Breast epithelium (tissue), 3 donors: Measurements from ENCODE around the gene APBA1.

Experiments
- POLR2A ChIP-seq: fragments of 450-650 bp; IDR thresholded peaks from one replicate; pipeline ENCODE4 v1.6.1; 2016; ENCODE audit warnings: antibody characterized with exemption, mild to moderate bottlenecking, moderate library complexity
- TF ChIP-seq, protein P1 (sequence below), 3 donors: fragments of 450-650 bp; IDR thresholded peaks; one replicate each; pipeline ENCODE4 v1.5.1; 2016 to 2017; ENCODE audit warnings: antibody characterized with exemption in 3 of 3, mild to moderate bottlenecking in 3 of 3, moderate library complexity in 3 of 3

DNA sequence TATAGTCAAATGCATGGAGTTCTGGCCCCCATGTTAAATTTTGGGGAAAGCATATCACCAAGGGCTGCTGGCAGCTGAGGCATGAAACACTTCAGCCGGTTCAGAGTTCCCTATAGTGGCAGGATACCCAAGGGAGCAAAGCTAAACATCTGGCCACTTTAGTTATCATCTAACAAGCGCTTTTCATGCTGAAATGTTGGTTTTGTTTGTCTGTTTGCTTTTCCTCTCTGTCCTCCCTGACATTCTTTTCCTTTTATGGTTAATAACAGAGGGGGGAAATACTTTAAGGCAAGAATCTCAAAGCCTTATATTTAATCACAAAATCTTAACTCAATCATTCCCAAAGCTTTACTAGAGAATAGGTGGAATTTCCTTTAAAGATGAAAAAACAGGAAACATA lies 11.9 kb downstream of the APBA1 start:
- TF ChIP-seq, protein P1, sequence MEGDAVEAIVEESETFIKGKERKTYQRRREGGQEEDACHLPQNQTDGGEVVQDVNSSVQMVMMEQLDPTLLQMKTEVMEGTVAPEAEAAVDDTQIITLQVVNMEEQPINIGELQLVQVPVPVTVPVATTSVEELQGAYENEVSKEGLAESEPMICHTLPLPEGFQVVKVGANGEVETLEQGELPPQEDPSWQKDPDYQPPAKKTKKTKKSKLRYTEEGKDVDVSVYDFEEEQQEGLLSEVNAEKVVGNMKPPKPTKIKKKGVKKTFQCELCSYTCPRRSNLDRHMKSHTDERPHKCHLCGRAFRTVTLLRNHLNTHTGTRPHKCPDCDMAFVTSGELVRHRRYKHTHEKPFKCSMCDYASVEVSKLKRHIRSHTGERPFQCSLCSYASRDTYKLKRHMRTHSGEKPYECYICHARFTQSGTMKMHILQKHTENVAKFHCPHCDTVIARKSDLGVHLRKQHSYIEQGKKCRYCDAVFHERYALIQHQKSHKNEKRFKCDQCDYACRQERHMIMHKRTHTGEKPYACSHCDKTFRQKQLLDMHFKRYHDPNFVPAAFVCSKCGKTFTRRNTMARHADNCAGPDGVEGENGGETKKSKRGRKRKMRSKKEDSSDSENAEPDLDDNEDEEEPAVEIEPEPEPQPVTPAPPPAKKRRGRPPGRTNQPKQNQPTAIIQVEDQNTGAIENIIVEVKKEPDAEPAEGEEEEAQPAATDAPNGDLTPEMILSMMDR (IDR thresholded peaks at IDR 0.05): no peak
- TF ChIP-seq POLR2A: no peak
